Esophagus squamous epithelium (tissue), 4 donors: Measurements from ENCODE around the gene ASGR2.

Experiments
- CTCF ChIP-seq, 6 experiments: fragments of 450-650 bp in 4 of 6; fragments of 200-600 bp in 2 of 6; sonication (generic) in 2 of 6; IDR thresholded peaks; one replicate each; pipeline ENCODE4 v1.5.1; 2016 to 2019; ENCODE audit warnings: antibody characterized with exemption in 6 of 6, mild to moderate bottlenecking in 4 of 6, moderate library complexity in 4 of 6
- POLR2A ChIP-seq, 4 donors: fragments of 450-650 bp; IDR thresholded peaks; one replicate each; pipeline ENCODE4 v1.6.1; 2017; ENCODE audit warnings: antibody characterized with exemption in 4 of 4, mild to moderate bottlenecking in 4 of 4, moderate library complexity in 3 of 4

DNA sequence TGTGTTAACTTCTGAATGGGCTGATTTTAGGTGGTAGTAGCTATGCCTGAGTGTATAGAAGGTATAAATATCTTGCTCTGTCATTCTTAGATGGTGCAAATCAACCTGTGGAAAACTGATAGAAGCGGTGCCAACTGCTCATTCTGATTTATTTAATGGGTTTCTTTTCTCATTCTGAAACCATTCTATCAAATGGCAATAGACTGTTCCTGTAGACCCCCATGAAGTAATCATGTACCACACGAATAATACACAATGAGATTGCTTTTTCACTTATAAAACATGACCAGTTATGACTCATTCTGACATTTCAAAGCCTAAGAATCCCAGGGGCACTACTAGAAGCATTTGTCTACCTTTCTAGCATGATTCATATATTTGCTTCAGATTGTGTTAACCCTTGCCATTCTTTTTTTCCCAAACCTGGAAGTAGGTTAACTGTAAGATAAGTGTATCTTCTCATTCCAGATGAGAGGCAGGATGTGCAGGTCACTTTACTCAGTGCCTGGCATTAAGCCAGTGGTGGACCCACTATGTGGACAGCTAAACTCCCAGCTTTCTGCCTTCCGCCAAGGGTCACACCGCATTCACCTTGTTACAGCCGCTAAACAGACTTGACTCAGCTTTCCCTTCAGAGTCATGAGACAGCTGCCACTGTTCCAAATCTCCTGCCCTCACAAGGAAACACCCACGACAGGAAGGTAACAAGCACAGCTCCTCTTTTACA is 54.3 kb downstream of the ASGR2 start:
- TF ChIP-seq CTCF (IDR thresholded peaks at IDR 0.05) (no peak), POLR2A (IDR thresholded peaks at IDR 0.05) (no peak)
